Heart right ventricle (tissue), 16 donors: ENCODE results near the gene PAPPA. TPM values are rescaled to one million over a fixed set of nuclear protein-coding genes. Genes with fewer than 3 reads are reported as not detected.

ENCODE experiments used
- ATAC-seq, 8 donors: fragments of 200-7000 bp; cut with Tn5 transposase; one replicate each; pipeline ENCODE4 v1.9.1; 2020; ENCODE audit warnings: mild to moderate bottlenecking in 8 of 8, moderate library complexity in 8 of 8, moderate number of reproducible peaks in 1 of 8
- DNase-seq, 2 donors: peaks; one replicate each; pipeline ENCODE4 v3.0.0-alpha.2; 2020
- H3K27ac ChIP-seq, 10 donors: fragments of 200-600 bp; sonication (generic) in 2 of 10; one replicate each; pipeline versions ENCODE4 v1.5.0 to v1.8.0; 2020 to 2022; ENCODE audit warnings: mild to moderate bottlenecking in 3 of 10
- H3K27me3 ChIP-seq, 7 donors: fragments of 200-600 bp; one replicate each; pipeline ENCODE4 v1.8.0; 2021 to 2022; ENCODE audit warnings: mild to moderate bottlenecking in 2 of 7
- H3K36me3 ChIP-seq, 9 donors: fragments of 200-600 bp; sonication (generic) in 1 of 9; one replicate each; pipeline versions ENCODE4 v1.5.0 to v1.8.0; 2020 to 2022; ENCODE audit warnings: mild to moderate bottlenecking in 2 of 9
- H3K4me1 ChIP-seq, 9 donors: fragments of 200-600 bp; sonication (generic) in 1 of 9; one replicate each; pipeline versions ENCODE4 v1.5.0 to v1.8.0; 2020 to 2022; ENCODE audit warnings: mild to moderate bottlenecking in 4 of 9
- H3K4me3 ChIP-seq, 10 donors: fragments of 200-600 bp; sonication (generic) in 2 of 10; one replicate each; pipeline versions ENCODE4 v1.5.0 to v1.8.0; 2020 to 2022; ENCODE audit warnings: mild to moderate bottlenecking in 7 of 10, moderate library complexity in 2 of 10
- H3K9me3 ChIP-seq, 11 donors: fragments of 200-600 bp in 10 of 11; sonication (generic) in 2 of 11; one replicate each; pipeline versions ENCODE4 v1.5.0 to v1.8.0; 2013 to 2022; ENCODE audit warnings: mild to moderate bottlenecking in 2 of 11, control low read depth in 1 of 11, moderate library complexity in 1 of 11
- WGBS, 2 donors: extraction: QIAGEN DNeasy Blood & Tissue Kit; methylation state at CpG; one replicate each; pipeline ENCODE4 v1.1.7; 2013; ENCODE audit warnings: inconsistent platforms in 1 of 2; 5-methylcytosine and 5-hydroxymethylcytosine counted together
- intact Hi-C, 10 donors: fragments of 100-400 bp; cut with DNase I; formaldehyde crosslinking; loops; one replicate each; pipeline versions ENCODE4 v1.11.1 to v1.14.2; 2022
- polyA plus RNA-seq, 2 donors: library from polyadenylated mRNA; stranded (reverse); fragments of 200-250 nt; gene quantifications; one replicate each; pipeline ENCODE4 v1.2.3, GENCODE V29; 2013
- total RNA-seq, 10 donors: library from RNA; stranded (reverse); fragmentation: NEBNext Ultra II Directional in 3 of 10; extraction: Animal tissue kit (Norgen Biotek cat#: 25700) in 3 of 10; gene quantifications; one replicate each; pipeline versions ENCODE4 v1.2.1 to v1.2.4, GENCODE V29; 2021 to 2023
- TF ChIP-seq, protein P1 (sequence below), 9 donors: fragments of 200-600 bp; sonication (generic) in 2 of 9; IDR thresholded peaks; one replicate each; pipeline versions ENCODE4 v1.5.0 to v1.8.0; 2021 to 2022; ENCODE audit warnings: antibody characterized with exemption in 9 of 9, mild to moderate bottlenecking in 5 of 9, moderate library complexity in 1 of 9
- donor health status: Arrhythmogenic right ventricular cardiomyopathy.
- donor health status: ischemic (EF 13 %, LVEDD 7.1; RV severe dilation, severe dysfunction).
- donor health status: healthy with polysubstance abuse.
- donor health status: DM: no; HTN: yes; CAD: no.
- donor health status: DM: no; HTN: no; CAD: no.
- donor health status: ischemic (EF 25% LVEDD 6.9; RV normal size, moderate dysfunction).
- donor health status: ischemic (EF 25% LVEDD 5.7; RV mildly dilated, moderate dysfunction).
- donor health status: healthy.
- donor health status: DM: yes; HTN: yes; CAD: no.
- donor health status: Ischemic cardiomyopathy.
- donor health status: ischemic (EF 35%, LVEDD 5.7; RV mildly dilated, moderate dysfunction).
- donor health status: nonischemic (EF 11% LVEDD 7.7; RV severe dilation, severe dysfunction).
- donor health status: DM: yes; HTN: yes; CAD: no.
- donor health status: PGD.
- donor health status: ischemic (EF 29% LVEDD 5.4; RV normal size, mild dysfunction).
- donor health status: nonischemic (EF 23%, LVEDD 6.1; RV moderate dilation, normal function).

PAPPA gene
- total and polyA plus RNA-seq, 12 donors = 0.15 to 3.4 (median 1.2) TPM

DNA sequence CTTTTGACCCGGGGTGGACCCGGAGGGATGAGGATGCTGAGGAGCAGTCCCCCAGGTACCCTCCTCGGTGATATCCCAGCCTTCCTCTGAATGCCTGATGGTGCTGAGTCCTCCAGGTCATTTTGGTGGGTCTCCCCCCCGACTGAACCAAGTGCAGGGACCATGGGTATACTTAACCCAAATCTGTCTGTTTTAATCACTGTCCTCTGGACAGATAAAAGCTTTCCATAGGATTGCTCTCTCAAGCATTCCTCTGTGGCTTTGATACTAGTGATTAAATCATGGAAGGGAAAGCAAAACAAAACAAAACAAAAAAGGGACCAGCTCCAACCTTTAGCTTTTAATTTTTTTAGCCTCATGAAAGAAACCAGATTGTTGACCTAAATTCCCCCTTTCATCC, 26.0 kb downstream of the PAPPA start:
- H3K4me3 ChIP-seq = no peak overlapping the region
- no peaks in the 10 kb centered on the region for H3K4me1 ChIP-seq
- TF ChIP-seq, protein P1, sequence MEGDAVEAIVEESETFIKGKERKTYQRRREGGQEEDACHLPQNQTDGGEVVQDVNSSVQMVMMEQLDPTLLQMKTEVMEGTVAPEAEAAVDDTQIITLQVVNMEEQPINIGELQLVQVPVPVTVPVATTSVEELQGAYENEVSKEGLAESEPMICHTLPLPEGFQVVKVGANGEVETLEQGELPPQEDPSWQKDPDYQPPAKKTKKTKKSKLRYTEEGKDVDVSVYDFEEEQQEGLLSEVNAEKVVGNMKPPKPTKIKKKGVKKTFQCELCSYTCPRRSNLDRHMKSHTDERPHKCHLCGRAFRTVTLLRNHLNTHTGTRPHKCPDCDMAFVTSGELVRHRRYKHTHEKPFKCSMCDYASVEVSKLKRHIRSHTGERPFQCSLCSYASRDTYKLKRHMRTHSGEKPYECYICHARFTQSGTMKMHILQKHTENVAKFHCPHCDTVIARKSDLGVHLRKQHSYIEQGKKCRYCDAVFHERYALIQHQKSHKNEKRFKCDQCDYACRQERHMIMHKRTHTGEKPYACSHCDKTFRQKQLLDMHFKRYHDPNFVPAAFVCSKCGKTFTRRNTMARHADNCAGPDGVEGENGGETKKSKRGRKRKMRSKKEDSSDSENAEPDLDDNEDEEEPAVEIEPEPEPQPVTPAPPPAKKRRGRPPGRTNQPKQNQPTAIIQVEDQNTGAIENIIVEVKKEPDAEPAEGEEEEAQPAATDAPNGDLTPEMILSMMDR (IDR thresholded peaks at IDR 0.05) = no peak
- H3K27ac ChIP-seq = no peak overlapping the region
- no peaks in the 10 kb centered on the region for H3K36me3 ChIP-seq
- H3K27me3 ChIP-seq = peaks cover 0 to 8% (median 0%) of the 10 kb centered on the region in 7 donors
- H3K9me3 ChIP-seq = no peaks in the 10 kb centered on the region
- 71 to 73% methylated on average over 4 of the region's 4 CpGs for WGBS, 2 donors
- DNase-seq = no peak
- ATAC-seq = peak in 2 of 8 donors; percentile 18 to 20
- intact Hi-C loops = no loop called here

DNA sequence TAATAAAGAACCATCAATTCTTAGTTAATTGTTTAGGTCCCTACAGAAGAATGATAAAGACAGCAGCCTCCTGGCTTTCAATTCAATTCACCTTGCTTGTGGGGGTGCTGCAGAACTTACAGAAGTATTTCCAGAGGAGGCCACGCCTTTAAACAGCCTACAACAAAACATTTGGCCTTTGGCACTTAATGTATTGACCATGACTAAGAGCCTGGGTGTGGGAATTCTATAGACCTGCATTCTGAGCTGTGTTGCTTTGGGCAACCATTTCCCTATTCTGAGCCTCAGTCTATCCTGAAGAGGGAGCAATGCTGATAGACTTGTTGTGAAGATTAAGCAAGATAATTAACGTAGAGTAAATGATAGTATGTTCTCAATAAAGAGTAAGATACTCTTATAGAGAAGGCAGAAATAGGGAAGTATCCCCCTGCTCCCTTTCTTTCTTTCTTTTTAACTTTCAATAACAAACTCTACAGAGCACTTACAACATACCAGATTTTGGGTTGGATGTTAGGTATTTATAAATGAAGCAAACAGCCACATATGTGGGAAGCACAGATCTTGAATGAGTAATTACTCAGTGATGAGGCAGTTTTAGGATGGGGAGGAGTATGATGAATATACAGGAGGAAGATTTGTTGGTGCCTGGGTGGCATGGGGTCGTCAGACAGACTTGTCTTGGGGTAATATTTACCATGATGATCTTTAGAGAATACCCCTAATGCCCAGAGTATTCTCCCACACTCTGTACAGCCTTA, 28.4 kb downstream of the PAPPA start:
- Histone ChIP-seq H3K27ac (no peak overlapping the region), H3K4me3 (no peak overlapping the region), H3K4me1 (no peaks in the 10 kb centered on the region), H3K36me3 (no peaks in the 10 kb centered on the region), H3K9me3 (no peaks in the 10 kb centered on the region), H3K27me3 (peaks cover 0 to 8% (median 0%) of the 10 kb centered on the region in 7 donors)
- no peak for DNase-seq
- intact Hi-C loops = no loop called here
- TF ChIP-seq, protein P1 (IDR thresholded peaks at IDR 0.05) = no peak
- 62 to 70% methylated on average over 3 of the region's 3 CpGs for WGBS, 2 donors
- ATAC-seq = no peak

DNA sequence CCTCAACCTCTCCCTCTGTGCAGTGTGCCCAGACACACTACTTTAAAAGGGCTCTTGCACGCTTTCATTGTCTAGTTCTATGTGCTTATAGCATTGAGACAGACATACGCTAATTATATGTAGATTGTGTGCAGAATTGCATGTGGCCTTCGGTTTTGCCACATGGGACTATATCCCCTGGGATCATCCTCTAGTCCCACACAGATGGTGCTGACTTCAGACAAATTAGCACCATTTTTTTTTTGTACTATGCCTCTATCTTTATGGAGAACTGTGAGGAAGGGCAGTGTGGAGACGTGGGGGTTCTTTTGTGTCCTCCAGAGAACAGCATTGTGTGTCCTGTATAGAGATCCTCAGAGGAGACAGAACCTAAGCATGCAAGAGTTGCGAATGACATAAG, 29.3 kb downstream of the PAPPA start:
- H3K4me3 ChIP-seq = no peak overlapping the region
- intact Hi-C loops = no loop called here
- no peaks in the 10 kb centered on the region for H3K4me1 ChIP-seq
- ATAC-seq (no peak), DNase-seq (no peak)
- 73 to 82% methylated on average over 5 of the region's 5 CpGs for WGBS, 2 donors
- TF ChIP-seq, protein P1 (IDR thresholded peaks at IDR 0.05) = no peak
- H3K9me3 ChIP-seq = no peaks in the 10 kb centered on the region
- H3K27ac ChIP-seq = no peak overlapping the region
- peaks cover 0 to 8% (median 0%) of the 10 kb centered on the region in 7 donors for H3K27me3 ChIP-seq
- peaks cover 0 to 6% (median 0%) of the 10 kb centered on the region in 9 donors for H3K36me3 ChIP-seq

DNA sequence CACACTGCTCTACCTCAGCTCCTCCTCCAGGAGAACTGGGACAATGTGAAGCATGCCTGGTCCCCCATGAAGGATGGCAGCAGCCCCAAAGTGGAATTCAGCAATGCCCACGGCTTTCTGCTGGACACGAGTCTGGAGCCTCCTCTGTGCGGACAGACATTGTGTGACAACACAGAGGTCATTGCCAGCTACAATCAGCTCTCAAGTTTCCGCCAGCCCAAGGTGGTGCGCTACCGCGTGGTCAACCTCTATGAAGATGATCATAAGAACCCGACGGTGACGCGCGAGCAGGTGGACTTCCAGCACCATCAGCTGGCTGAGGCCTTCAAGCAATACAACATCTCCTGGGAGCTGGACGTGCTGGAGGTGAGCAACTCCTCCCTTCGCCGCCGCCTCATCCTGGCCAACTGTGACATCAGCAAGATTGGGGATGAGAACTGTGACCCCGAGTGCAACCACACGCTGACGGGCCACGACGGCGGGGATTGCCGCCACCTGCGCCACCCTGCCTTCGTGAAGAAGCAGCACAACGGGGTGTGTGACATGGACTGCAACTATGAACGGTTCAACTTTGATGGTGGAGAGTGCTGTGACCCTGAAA, 34.1 kb downstream of the PAPPA start:
- H3K4me1 ChIP-seq = no peaks in the 10 kb centered on the region
- H3K27me3 ChIP-seq = no peaks in the 10 kb centered on the region
- H3K27ac ChIP-seq = no peak overlapping the region
- intact Hi-C loops = no loop called here
- ATAC-seq (no peak), DNase-seq (no peak)
- peaks cover 0 to 6% (median 0%) of the 10 kb centered on the region in 9 donors for H3K36me3 ChIP-seq
- H3K4me3 ChIP-seq = no peak overlapping the region
- TF ChIP-seq, protein P1 (IDR thresholded peaks at IDR 0.05) = no peak
- no peaks in the 10 kb centered on the region for H3K9me3 ChIP-seq
- 95 to 97% methylated on average over 27 of the region's 27 CpGs for WGBS, 2 donors
